HG02870 (cell line): ENCODE data around the gene XPO6.

Source experiments
- ATAC-seq: cut with Tn5 transposase; IDR thresholded peaks from one replicate; pipeline ENCODE4 v1.9.1; 2021; ENCODE audit warnings: mild to moderate bottlenecking, moderate library complexity; ENCODE audit not compliant: unreplicated experiment

Gene XPO6

DNA sequence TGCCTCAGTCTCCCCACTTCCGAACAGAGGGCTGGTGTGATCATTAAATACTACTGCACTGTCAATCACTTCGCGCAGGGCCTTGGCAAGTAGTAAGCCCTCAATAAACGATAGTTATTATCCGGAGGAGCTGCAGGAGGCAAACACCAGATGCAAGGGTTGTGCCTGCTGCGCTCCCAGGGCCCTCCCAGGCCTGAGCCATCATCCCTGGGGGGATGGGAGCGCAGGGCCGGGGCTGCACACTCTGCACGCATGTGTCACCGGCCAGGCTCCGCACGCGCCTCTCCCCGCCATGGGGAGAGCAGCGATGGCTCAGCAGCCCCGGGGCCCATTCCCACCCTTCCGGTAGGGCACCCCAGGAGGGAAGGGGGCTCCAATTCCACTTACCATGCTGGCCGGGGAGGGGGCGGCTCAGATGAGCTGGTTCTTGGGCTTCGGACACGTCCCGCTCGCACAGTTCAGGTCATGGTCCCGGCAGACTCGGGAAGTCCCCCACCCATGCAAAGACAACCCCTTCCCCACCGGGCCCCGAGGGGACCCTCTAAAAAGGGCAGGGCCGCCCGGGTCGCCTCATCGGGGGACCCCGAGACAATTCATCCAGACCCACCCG is 681 bp downstream of the XPO6 start:
- ATAC-seq, result peak; percentile 41

DNA sequence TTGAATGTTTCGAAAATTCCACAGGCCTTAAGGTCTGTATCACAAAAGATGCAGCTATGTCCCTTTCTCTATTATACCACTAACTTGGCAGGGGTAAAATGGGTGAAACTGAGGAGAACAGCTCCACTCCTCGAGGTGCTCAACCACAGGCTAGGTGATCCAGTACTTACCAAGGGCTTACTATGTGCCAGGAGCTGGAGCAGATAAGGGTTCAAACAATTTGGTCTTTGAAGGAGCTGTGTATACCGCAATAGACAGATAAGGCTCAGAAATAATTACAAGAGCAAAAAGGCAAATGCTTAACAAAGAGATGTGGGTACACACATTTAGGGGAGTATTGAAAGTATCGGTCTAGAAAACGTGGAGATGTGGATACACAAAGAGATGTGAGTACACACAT is 1.5 kb downstream of the XPO6 start:
- ATAC-seq, result no peak

DNA sequence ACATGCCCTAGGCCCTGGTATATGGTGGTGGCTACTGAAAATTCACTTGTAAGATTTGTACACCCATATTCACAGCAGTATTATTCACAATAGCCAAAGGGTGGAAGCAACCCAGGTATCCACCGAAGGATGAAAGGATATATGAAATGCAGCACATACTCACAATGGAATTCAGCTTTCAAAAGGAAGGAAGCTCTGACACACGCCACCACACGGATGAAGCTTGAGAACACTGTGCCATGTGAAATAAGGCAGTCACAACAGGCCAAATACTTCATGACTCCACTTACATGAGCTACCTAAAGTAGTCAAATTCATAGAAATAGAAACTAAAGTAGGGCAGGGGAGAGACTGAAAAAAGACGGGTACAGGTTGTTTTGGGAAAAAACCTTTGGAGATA is 2.9 kb downstream of the XPO6 start:
- ATAC-seq, result no peak

DNA sequence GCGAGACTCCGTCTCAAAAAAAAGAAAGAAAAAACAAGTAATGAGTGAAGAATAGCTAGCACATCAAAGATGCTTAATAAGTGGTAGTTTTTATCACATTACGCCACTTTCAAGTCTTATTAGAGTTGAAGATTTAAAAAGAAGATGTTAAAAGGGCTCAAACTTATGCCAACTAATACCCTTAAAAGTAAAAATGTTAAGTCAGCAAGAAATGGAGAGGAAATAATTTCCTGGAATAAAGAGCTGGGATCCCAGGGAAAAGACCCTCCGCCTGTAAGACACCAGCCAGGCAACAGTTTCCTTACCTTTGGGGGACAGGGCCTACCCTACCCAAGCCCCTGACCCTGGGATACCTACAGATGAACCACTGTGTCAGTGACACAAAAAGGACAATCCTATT is 3.6 kb downstream of the XPO6 start:
- no peak for ATAC-seq

DNA sequence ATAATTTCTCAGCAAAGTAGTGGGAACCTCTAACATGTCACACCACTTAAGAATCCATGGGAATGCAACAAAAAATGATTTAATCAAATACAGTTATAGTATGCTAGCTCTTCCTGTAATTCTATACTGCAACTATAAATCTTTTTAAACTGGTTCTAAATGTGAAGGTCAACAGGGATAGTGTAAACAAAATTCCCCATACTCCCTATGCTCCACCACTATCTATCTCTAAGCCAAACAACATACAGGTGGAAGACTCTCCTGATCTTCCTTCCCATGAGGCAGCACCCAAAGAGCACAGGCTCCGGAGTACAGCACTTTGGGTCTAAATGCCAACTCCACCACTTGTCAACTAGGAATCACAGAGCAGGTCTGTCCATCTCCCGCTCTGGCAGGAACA is 4.4 kb downstream of the XPO6 start:
- ATAC-seq, result no peak

DNA sequence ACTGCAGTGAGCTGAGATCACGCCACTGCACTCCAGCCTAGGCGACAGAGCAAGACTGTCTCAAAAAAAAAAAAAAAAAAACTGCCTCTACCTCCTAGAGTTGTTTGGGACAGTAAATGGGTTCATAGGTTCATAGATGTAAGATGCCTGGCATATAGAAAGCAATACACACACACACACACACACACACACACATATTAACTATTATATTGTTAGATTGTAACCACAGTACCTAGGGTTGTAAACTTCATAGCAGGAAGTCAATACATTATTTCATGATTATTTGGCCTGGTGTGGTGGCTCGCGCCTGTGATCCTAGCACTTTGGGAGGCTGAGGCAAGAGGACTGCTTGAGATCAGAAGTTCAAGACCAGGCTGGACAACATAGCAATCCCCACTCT is 5.8 kb downstream of the XPO6 start:
- no peak for ATAC-seq

DNA sequence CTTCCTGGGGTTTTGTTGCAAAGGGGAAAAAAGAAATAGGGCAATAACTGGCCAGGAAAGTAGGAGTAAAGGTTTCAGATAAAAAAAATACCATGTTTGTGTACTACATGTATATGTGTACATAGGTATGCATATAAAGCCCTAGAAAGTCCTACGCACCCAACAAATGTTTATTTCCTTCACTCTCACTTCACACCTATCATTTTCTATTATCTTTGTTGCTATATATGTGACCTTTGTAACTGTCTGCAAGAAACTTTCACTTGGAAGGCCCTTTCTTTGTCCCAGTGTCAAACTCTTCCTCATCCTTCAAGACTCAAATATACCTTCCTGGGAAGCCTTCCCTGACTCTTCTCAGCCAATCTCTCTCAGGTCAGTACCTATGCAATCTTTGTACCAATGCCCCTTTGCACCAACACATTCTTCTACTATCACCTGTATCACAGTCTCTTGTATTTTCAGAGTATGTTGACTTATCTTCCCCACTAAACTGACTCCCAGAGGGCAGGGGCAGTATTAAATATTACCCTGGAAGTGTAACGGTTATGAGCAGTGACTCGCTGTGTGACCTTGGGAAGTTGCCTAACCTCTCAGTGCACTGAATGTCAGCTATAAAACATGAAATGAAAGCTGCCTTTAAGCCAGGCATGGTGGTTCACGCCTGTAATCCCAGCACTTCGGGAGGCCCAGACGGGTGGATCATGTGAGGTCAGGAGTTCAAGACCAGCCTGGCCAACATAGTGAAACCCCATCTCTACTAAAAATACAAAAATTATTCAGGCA is 6.5 kb downstream of the XPO6 start:
- ATAC-seq, result no peak

DNA sequence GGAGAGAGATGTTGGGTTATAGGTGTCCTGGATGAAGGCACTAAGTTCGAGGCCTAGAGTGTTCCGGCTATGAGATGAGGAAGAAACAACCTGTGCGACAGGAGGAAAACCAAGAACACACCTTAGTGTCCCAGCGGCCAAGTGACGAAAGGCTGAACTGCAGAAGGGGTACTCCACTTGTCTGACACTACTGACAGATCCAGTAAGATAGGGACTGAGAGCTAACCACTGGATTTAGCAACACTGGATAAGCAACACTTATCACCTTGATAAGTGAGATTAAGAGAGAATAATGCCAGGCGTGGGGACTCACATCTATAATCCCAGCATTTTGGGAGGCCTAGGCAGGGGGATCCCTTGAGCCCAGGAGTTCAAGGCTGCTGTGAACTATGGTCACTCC is 7.1 kb downstream of the XPO6 start:
- no peak for ATAC-seq

DNA sequence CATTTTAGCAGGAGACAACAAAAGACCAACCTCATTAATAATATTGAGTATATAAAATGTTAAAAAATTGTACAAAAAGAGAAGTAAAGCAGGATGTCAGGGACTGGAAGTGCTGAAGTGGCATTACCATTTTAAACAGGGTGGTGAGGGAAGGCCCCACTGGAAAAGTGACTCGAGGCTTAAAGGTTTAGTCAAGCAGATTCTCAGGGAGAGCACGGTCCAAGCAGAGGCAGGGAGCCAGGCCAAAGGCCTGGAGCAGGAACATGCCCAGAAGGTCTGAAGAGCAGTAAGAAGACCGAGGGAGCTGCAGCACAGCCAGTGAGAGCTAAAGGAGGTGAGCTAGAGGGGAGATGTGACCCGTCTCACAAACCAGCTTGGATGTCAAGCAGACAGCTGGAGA is 7.6 kb downstream of the XPO6 start:
- no peak for ATAC-seq

DNA sequence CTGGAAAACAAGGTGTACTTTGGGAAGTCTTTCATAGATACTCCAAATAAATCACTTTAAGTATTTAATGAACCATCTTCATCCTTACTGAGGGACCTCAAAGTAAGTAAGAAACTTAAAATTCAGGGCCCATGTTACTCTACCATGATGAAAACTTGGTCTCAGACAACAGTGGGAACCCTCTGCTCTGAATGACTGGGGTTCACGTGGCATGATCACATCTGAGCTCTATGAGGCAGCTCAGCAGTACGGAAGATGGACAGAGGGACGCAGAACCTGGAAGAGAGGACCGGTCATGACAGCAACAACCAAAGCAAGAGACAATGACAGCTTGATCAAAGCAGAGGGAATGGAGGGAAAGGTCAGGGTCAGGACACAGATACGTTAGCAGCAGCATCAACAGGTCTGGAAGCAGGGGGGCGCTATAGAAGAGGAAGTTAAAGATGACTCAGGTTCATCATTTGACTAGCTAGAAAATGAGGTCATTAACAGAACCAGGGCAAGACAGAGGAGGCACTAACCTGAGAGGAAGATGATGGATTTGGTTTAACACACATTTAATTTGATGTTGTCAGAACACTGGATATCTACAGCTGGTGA is 9.5 kb downstream of the XPO6 start:
- ATAC-seq, result no peak

DNA sequence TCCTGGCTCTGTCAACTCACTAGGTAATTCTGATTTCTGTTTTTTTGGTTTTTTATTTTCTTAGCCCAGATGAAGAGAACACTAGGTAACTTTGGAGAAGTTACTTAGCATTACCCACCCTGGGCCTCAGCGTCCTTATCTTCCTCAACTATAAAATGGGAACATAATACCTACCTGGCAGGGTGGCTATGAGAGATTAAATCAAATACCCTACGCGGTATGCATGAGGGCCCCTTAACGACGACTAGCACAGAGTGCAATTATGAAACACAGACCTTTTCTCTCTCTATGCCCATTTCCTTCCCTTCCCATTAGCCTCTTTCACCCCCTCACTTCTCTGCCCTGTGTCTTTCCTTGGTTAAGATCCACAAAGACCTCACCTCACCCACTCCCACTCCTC is 11.1 kb downstream of the XPO6 start:
- ATAC-seq, result no peak

DNA sequence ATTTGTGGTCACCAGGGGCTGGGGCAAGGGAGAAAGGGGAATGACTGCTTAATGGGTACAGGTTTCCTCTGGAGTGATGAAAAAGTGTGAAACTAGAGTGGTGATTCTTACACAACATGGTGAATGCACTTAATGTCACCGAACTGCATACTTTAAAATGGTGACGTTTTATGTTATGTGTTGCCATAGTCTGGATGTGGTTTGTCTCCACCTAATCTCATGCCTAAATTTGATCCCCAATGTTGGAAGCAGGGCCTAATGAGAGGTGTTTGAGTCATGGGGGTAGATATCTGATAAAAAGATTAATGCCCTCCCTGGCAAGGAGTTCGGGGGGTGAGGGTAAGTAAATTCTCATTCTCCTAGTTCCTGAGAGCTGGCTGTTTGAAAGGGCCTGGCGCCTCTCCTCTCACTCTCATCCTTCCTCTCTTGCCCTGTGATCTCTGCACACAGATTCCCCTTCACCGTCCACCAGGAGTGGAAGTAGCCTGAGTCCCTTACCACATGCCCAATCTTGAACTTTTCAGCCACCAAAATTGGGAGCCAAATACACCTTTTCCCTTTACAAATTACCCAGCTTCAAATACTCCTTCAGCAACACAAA is 15.3 kb downstream of the XPO6 start:
- ATAC-seq, result no peak

DNA sequence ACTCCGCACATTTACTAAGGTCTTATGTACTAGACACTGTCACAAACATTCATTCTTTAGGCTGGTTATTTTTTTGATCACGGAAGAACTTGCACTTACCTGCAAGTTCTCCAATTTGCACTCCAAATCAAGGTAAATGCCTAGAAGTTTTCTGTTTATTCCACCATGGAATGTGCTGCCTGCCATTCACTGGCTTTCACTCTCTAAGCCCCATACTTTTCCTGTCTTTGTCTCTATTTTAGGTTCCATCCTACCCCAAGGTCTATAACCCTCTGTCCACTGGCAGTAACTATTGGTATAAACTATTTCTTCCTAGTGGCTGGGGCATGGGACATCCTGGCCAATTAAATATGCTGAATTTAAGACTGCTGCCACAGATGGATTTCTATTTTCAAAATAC is 15.9 kb downstream of the XPO6 start:
- no peak for ATAC-seq

DNA sequence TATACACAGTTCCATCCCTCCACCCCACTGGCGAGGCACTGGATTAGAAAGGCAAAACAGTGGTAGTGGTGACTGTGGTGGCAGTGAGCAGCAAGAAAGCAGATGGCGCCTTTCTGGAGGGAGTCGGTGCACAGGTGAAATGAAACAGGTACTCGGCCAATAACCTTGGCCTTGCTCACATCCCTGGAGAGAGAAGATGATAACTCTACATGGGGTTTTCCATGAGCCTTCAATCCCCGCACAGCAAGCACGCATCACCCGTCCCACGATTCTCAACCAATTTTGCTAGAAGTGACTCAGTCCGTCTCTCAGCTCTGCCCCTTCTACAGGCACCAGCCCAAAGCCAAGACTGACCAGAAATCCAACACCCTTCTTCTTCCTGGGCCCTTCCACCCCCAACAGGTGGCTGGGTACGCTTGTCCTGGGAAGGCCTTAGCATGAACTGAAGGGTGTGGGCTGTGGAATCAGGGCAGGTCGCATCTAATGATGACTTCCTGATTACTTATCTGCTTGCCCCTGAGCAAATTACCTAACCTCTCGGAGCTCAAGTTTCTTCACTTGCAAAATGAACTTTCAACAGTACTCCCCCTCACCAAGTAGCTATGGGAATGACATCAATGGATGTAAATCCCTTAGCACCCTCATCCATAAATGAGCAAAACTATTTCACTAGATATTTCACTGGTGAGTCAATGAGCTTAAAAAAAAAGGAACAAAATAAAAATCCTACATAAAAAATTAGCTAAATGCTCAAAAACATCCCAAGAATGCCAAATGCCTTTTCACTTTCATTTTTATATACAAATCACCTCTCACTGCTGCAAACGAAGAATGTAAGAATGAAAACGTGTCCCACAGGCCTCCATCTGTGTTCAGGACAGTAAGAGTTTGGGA is 18.0 kb downstream of the XPO6 start:
- peak; percentile 36 for ATAC-seq

DNA sequence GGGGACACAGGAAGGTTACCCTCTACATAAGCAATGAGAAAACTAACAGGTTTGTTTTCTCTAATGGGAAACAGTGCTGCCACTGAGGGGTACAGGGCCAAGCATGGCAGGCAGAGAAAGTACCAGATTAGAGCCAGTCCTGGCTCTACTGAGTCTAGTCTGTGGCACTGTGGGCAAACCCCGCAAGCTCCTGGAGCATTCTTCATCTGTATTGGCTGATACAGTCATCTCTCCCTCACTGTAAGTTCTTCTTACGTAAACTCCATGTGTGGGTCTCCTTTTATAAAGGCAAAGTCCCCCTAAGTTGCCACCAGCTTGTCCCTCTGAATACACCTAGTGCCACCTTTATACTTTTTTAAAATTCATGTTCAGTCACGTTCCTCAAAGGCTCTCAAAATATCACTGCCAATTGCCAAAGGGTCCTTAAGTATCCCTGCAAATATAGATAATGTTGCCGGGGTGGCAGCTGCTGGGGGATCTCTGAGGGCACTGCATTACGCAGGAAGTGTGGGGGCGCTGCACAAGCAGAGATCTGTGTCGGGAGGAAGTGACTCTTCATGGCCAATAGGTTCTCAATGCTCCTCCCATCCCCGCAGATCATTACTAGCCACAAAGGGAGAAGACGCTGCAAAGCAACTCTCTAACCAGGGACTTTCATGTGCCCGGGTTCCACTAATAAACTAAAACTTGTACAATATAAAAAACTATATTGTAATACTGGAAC is 18.8 kb downstream of the XPO6 start:
- ATAC-seq, result peak; percentile 64

DNA sequence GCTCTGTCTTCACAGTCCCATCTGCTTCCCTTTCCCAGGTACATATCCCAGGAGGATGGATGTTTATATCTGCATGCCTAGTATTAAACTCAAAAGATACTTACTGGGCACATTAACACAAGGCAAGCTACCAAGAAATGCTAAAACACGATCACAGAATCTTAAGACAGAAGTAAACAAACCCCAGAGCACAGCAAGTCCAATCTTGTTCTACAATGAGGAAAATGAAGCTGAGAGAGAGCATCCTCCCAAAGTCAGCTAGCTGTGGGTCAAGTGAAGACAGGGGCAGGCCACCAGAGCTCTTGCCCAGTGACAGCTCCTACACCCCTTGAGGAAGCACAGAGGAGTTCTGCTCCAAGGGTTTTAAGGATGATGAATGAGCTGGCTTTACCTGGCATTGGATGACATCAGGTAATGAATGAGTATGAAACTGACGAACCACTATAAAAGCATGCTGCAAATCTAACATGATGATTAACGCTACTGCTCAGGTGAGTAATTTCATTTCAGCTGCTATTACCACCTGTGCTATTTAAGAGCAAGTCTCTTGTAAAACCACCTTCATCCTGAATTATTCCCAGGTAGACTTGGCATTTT is 20.3 kb downstream of the XPO6 start:
- no peak for ATAC-seq

DNA sequence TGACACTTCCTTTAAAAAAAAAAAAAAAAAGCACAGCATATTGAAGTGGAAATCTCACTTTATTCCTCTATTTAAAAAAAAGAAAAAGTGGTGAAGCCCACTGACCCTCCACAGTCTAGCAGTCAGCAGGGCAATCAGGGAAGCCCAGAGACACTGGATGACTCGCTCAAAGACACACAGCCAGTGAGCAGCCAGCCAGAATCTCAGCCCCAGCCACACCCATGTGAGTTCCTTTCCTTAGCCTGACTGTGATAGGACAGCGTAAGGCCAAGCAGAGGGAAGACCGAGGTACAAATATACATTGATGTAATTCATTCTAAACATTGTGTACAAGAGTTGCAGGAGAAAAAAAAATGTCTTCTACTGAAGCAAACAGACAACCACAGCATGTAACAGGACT is 22.5 kb downstream of the XPO6 start:
- ATAC-seq, result no peak

DNA sequence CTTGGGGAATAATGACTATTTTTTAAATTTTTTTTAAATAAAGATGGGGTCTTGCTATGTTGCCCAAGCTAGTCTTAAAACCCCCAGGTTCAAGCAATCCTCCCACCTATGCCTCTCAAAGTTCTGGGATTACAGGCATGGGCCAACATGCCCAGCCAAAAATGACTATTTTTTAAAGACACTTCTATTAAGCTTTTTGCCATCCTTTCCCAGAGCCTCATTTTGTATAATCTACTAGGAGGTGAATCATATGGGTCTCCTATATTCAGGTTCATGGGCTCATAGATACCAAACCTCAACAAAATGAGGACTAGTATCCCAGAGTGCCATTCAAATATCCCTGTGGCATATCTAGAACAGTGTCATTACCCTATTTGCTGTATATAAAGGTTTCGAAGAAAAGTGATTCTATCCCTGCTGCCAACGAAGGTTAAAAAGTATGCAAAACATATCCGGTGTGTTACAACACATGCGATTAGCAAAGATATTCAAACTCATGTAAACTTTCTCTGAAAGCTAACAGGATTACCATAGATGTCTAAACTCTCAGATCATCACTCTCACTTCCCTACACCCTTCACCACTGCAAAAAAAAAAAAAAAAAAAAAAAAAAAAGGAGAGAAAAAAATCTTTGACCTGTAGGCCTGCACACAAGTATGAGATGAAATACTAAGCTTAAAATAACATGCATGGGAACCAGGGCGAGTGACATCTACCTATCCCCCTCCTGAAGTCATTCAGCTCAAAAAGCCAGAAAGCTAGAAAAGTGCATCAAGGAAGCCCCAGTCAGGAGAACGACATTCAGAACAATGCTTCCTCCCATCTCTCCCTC is 23.5 kb downstream of the XPO6 start:
- peak; percentile 53 for ATAC-seq

DNA sequence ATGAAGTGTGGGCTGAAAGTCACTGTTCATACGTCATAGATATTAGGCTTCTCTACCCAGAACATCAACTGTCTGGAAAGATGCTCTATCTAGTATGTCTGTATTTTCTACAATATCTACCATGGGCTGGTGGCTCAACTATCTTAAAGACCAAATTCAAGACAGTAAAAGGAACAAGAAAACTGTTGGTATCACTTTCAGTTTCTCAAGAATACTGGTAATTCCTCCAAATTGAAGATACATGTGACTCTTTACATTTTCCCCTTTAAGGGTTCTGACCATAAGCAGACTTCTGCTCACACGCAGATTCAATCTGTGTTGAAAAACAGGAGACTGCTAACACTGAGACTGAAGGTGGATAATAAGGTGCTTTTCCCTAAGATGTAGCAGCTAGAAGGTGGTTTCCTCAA is 24.2 kb downstream of the XPO6 start:
- ATAC-seq, result peak; percentile 53
